ENCODE results near the gene MRPS31.

MRPS31 gene

GRCh38 chr13:40679480-40679985, 91.5 kb downstream of the MRPS31 start:
- Histone ChIP-seq H3K4me1 (peaks cover 7% of the 10 kb centered on the region), H3K36me3 (no peaks in the 10 kb centered on the region), H3K27me3 (no peaks in the 10 kb centered on the region), H3K4me3 (ENCODE audit: low read depth, low read length) (no peak overlapping the region), H3K9me3 (no peaks in the 10 kb centered on the region)
- no peak for TF ChIP-seq CTCF (IDR thresholded peaks at IDR 0.05; ENCODE audit: low read depth, low read length)
- DNase-seq = no peak
